Neural progenitor cell (in vitro differentiated cells): Measurements from ENCODE around the gene SEMA3B. TPM values are rescaled to one million over a fixed set of nuclear protein-coding genes. Genes with fewer than 3 reads are reported as not detected.
A peak's percentile ranks its signal among the peaks of the same experiment; 100 is the strongest.

Source experiments
- DNase-seq: peaks from one replicate; pipeline ENCODE4 v3.0.0-alpha.2; 2016; ENCODE audit warnings: low spot score
- H2AFZ ChIP-seq: fragments of 200-600 bp; sonication (generic); replicated peaks from 2 replicates; pipeline ENCODE4 v1.6.1; 2016; ENCODE audit warnings: antibody characterized with exemption
- H3F3A ChIP-seq: fragments of 200-600 bp; sonication (generic); 2 replicates; pipeline ENCODE4 v1.6.1; 2016; ENCODE audit warnings: antibody characterized with exemption, low read depth
- H3K27ac ChIP-seq: fragments of 200-600 bp; sonication (generic); 2 replicates; pipeline ENCODE4 v1.5.1; 2016; ENCODE audit warnings: mild to moderate bottlenecking
- H3K27me3 ChIP-seq: fragments of 200-600 bp; sonication (generic); 2 replicates; pipeline ENCODE4 v1.6.1; 2016; ENCODE audit warnings: mild to moderate bottlenecking, moderate library complexity
- H3K36me3 ChIP-seq: fragments of 200-600 bp; sonication (generic); 2 replicates; pipeline ENCODE4 v1.5.1; 2016
- H3K4me1 ChIP-seq: fragments of 200-600 bp; sonication (generic); 2 replicates; pipeline ENCODE4 v1.6.1; 2016; ENCODE audit warnings: mixed run types
- H3K4me2 ChIP-seq: fragments of 200-600 bp; sonication (generic); 2 replicates; pipeline ENCODE4 v1.6.1; 2016
- H3K4me3 ChIP-seq: fragments of 200-600 bp; sonication (generic); 2 replicates; pipeline ENCODE4 v1.5.1; 2016
- H3K79me2 ChIP-seq: fragments of 200-600 bp; sonication (generic); 2 replicates; pipeline ENCODE4 v1.6.1; 2016; ENCODE audit warnings: low read depth
- H3K9ac ChIP-seq: fragments of 200-600 bp; sonication (generic); 2 replicates; pipeline ENCODE4 v1.6.1; 2016
- H3K9me3 ChIP-seq: fragments of 200-600 bp; sonication (generic); 2 replicates; pipeline ENCODE4 v1.5.1; 2016; ENCODE audit warnings: low read depth
- H4K20me1 ChIP-seq: fragments of 200-600 bp; sonication (generic); 2 replicates; pipeline ENCODE4 v1.6.1; 2016; ENCODE audit warnings: low read depth
- H3K27ac Mint-ChIP-seq: 3 replicates; pipeline ENCODE4 v1.8.0; 2021; ENCODE audit warnings: mixed read lengths
- H3K27me3 Mint-ChIP-seq: 2 replicates; pipeline ENCODE4 v1.8.0; 2022; ENCODE audit warnings: low read depth, mild to moderate bottlenecking, inconsistent platforms, moderate library complexity, mixed read lengths; ENCODE audit not compliant: insufficient read depth
- H3K36me3 Mint-ChIP-seq: 3 replicates; pipeline ENCODE4 v1.8.0; 2021; ENCODE audit warnings: mixed read lengths
- H3K4me1 Mint-ChIP-seq: 3 replicates; pipeline ENCODE4 v1.8.0; 2021; ENCODE audit warnings: mixed read lengths
- H3K4me3 Mint-ChIP-seq: 3 replicates; pipeline ENCODE4 v1.8.0; 2021; ENCODE audit warnings: mild to moderate bottlenecking, moderate library complexity, mixed read lengths
- H3K9me3 Mint-ChIP-seq: 3 replicates; pipeline ENCODE4 v1.8.0; 2020; ENCODE audit warnings: mixed read lengths
- CTCF ChIP-seq: fragments of 200-600 bp; sonication (generic); IDR thresholded peaks from 2 replicates; pipeline ENCODE4 v1.5.1; 2017; ENCODE audit warnings: antibody characterized with exemption, mild to moderate bottlenecking
- EZH2 ChIP-seq: fragments of 200-600 bp; sonication (generic); IDR thresholded peaks from 2 replicates; pipeline ENCODE4 v1.6.1; 2017; ENCODE audit warnings: antibody characterized with exemption, mild to moderate bottlenecking, moderate library complexity
- EZH2phosphoT487 ChIP-seq: fragments of 200-600 bp; sonication (generic); IDR thresholded peaks from 2 replicates; pipeline ENCODE4 v1.6.1; 2017; ENCODE audit warnings: antibody characterized with exemption
- total RNA-seq: library from RNA; depleted of rRNA; stranded (reverse); fragments of >200 nt; gene quantifications from 2 replicates; pipeline ENCODE4 v1.2.3, GENCODE V29; 2015; ENCODE audit warnings: low replicate concordance

SEMA3B gene
- total RNA-seq, 1 donor from 2014 or later: 0.80 TPM

DNA sequence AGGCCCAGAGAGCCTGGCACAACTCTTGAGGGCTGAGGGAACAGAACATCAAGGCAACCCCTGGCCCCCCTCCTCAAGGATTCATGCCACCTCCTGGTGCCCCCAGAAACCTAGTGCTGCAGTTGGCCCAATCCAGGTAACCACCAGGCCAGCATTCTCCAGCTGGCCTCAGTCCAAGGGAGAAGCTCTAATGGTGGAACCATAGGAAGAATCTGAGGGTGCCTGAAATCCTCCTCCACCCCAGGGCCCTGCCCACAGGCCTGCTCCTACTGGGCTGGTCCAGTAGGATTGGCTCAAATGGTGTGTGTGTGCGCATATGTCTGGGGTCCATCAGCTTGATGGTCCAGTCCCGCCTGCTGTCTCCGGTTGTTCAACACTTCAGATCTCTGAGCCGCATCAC, 45.9 kb downstream of the SEMA3B start:
- Histone ChIP-seq H3K9me3 (peaks cover under 1% of the 10 kb centered on the region), H4K20me1 (peaks cover 26% of the 10 kb centered on the region), H3K79me2 (peaks cover 27% of the 10 kb centered on the region), H3K4me1 (peaks cover 12% of the 10 kb centered on the region), H3K27me3 (no peaks in the 10 kb centered on the region), H3K27ac (no peak overlapping the region), H3K9ac (no peak overlapping the region), H2AFZ (no peak overlapping the region), H3K4me3 (no peak overlapping the region), H3F3A (peaks cover 2% of the 10 kb centered on the region), H3K36me3 (no peaks in the 10 kb centered on the region), H3K4me2 (no peak overlapping the region)
- TF ChIP-seq CTCF: no peak
- TF ChIP-seq EZH2: no peak
- no peak for TF ChIP-seq EZH2phosphoT487
- H3K27ac Mint-ChIP-seq: no peak overlapping the region
- H3K36me3 Mint-ChIP-seq: peaks cover 42% of the 10 kb centered on the region
- peaks cover 3% of the 10 kb centered on the region for H3K27me3 Mint-ChIP-seq
- peaks cover 7% of the 10 kb centered on the region for H3K9me3 Mint-ChIP-seq
- DNase-seq: no peak
- peaks cover 17% of the 10 kb centered on the region for H3K4me1 Mint-ChIP-seq
- no peak overlapping the region for H3K4me3 Mint-ChIP-seq

GRCh38 chr3:50316657-50317242, 47.8 kb downstream of the SEMA3B start:
- Histone ChIP-seq H3K4me2 (no peak overlapping the region), H3F3A (peaks cover 10% of the 10 kb centered on the region), H4K20me1 (peaks cover 36% of the 10 kb centered on the region), H2AFZ (no peak overlapping the region), H3K36me3 (no peaks in the 10 kb centered on the region), H3K4me1 (peaks cover 18% of the 10 kb centered on the region), H3K27me3 (no peaks in the 10 kb centered on the region), H3K9me3 (no peaks in the 10 kb centered on the region), H3K79me2 (peaks cover 37% of the 10 kb centered on the region), H3K4me3 (no peak overlapping the region), H3K9ac (no peak overlapping the region), H3K27ac (no peak overlapping the region)
- Mint-ChIP-seq H3K27ac (no peak overlapping the region), H3K27me3 (peaks cover 2% of the 10 kb centered on the region), H3K36me3 (peaks cover 41% of the 10 kb centered on the region), H3K9me3 (peaks cover 2% of the 10 kb centered on the region), H3K4me3 (peak overlapping the region; percentile 0), H3K4me1 (peaks cover 26% of the 10 kb centered on the region)
- TF ChIP-seq EZH2phosphoT487 (no peak), EZH2 (no peak), CTCF (no peak)
- no peak for DNase-seq

DNA sequence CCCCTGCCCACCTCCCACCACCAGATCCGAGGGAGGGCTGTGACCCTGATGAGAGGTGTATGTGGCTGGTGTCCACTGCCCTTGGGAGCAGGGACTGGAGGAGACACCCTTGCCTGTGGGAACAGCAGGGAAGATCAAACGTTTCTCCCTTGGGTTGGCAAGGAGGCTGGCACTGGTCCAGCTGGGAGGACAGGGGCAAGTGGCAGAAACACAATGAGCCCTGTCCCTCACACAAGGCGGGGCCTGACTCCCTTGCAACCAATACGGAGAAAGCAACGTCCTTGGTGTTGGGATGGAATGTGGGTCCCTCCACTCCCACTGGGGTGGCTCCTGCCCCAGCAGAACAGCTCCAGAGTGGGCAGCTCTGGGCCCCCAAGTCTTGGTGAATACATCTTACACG, 48.4 kb downstream of the SEMA3B start:
- DNase-seq: no peak
- H3K9ac ChIP-seq: no peak overlapping the region
- H3K36me3 ChIP-seq: no peaks in the 10 kb centered on the region
- Mint-ChIP-seq H3K27me3 (peaks cover 2% of the 10 kb centered on the region), H3K27ac (no peak overlapping the region), H3K36me3 (peaks cover 41% of the 10 kb centered on the region), H3K4me1 (peaks cover 27% of the 10 kb centered on the region), H3K9me3 (peaks cover 2% of the 10 kb centered on the region), H3K4me3 (no peak overlapping the region)
- peaks cover 36% of the 10 kb centered on the region for H4K20me1 ChIP-seq
- H2AFZ ChIP-seq: no peak overlapping the region
- H3K27ac ChIP-seq: no peak overlapping the region
- H3K4me1 ChIP-seq: peaks cover 22% of the 10 kb centered on the region
- no peaks in the 10 kb centered on the region for H3K27me3 ChIP-seq
- no peaks in the 10 kb centered on the region for H3K9me3 ChIP-seq
- H3K4me3 ChIP-seq: no peak overlapping the region
- TF ChIP-seq EZH2 (no peak), CTCF (no peak), EZH2phosphoT487 (no peak)
- peaks cover 37% of the 10 kb centered on the region for H3K79me2 ChIP-seq
- no peak overlapping the region for H3K4me2 ChIP-seq
- H3F3A ChIP-seq: peaks cover 16% of the 10 kb centered on the region
